MG63 (cell line): ENCODE data around the gene LMO3. TPM values are rescaled to one million over a fixed set of nuclear protein-coding genes. Genes with fewer than 3 reads are reported as not detected.
A peak's percentile ranks its signal among the peaks of the same experiment; 100 is the strongest.

ENCODE experiments used
- DNase-seq: peaks from one replicate; pipeline ENCODE4 v3.0.0-alpha.2; 2020
- H3K27me3 ChIP-seq: fragments of 250-450 bp; sonication (Bioruptor Pico); 2 replicates; pipeline ENCODE4 v1.5.1; 2020; ENCODE audit warnings: mild to moderate bottlenecking, moderate library complexity
- H3K36me3 ChIP-seq: fragments of 250-450 bp; sonication (Bioruptor Pico); 2 replicates; pipeline ENCODE4 v1.5.1; 2020; ENCODE audit warnings: mild to moderate bottlenecking, moderate library complexity
- H3K4me3 ChIP-seq: fragments of 250-450 bp; sonication (Bioruptor Pico); 2 replicates; pipeline ENCODE4 v1.5.1; 2020; ENCODE audit warnings: mild to moderate bottlenecking, moderate library complexity
- H3K9me3 ChIP-seq: fragments of 250-450 bp; sonication (Bioruptor Pico); 2 replicates; pipeline ENCODE4 v1.5.1; 2020; ENCODE audit warnings: mild to moderate bottlenecking, moderate library complexity
- total RNA-seq: library from RNA; depleted of rRNA; stranded (reverse); fragments of >200 nt; shearing (Covaris generic); gene quantifications from 2 replicates; pipeline ENCODE4 v1.2.3, GENCODE V29; 2014; ENCODE audit warnings: low replicate concordance

The LMO3 gene
- total RNA-seq, 1 experiment from 2014 or later: not detected

DNA sequence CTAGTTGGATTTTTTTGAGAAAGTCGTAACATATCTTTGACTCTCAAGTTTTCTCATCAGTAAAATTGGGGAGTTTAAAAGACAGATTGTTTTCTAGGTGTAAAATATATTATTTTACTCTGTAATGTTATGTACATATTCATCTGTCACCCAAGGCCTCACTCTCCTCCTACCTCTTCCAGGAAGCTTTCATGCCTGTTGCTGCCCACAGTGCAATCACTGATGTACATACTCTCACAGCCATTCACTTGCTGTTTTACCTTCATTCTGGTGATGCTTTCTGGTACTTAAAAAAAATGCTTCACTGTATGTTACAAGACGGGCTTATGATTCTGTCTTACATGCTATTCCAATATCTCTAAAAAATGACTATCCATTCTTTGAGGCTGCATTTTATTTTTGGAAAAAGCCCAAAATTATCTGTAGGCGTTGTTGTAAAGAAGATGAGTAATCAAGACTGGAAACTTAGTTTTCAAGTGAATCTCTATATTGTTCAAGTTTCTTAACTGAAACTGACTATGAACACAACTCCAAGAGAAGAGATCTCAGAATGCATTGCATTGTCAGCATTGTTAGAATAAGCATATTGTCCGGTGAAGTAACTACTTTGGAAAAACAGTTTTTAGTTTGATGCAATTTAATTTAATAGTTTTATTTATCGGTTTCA is 82.5 kb downstream of the LMO3 start:
- DNase-seq: no peak
- Histone ChIP-seq H3K27me3 (no peaks in the 10 kb centered on the region), H3K36me3 (no peaks in the 10 kb centered on the region), H3K9me3 (no peaks in the 10 kb centered on the region; the same call in 1 of the 2 replicates), H3K4me3 (no peak overlapping the region)

DNA sequence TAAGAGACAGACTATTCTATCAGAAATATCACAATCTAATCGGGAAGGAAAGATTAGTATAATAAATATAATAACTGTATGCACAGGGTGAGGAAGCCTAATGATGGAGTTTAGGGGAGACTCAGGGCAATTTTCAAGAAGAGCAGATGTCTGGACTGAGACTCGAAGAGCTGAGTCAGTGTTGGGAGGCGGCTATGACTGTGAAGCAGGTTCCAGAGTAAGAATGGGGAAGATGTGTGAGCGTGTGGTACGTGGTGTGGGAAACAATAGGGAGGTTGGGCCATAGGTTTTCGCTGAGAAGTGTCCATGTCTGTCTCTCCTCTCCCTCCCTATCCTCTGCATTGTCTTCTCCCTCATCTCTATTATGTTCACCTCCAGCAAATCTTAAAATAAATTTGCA is 85.6 kb downstream of the LMO3 start:
- no peak for DNase-seq
- H3K36me3 ChIP-seq: no peaks in the 10 kb centered on the region
- no peak overlapping the region for H3K4me3 ChIP-seq
- H3K9me3 ChIP-seq: no peaks in the 10 kb centered on the region; the same call in 1 of the 2 replicates
- no peaks in the 10 kb centered on the region for H3K27me3 ChIP-seq

DNA sequence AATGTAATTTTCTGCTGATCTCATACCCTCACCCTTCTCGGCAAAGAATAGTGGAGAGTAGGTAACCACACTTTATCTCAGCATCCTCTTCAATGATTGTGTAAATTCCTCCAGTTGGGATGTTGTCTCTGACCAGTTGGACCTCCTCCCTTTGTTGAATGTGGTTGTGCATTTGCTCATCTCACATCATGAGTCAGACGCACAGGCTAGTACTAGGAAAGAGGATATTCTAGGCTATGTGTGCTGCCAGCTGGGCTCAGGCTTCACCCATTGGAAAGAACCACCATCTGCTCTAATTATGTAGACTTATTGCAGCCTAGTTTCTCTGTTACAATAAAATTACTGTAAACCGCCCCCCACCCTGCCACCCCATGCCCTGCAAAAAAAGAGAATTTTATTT is 90.3 kb downstream of the LMO3 start:
- DNase-seq: peak; percentile 24
- no peaks in the 10 kb centered on the region for H3K27me3 ChIP-seq
- no peak overlapping the region for H3K4me3 ChIP-seq
- H3K36me3 ChIP-seq: no peaks in the 10 kb centered on the region
- no peaks in the 10 kb centered on the region; the same call in 1 of the 2 replicates for H3K9me3 ChIP-seq

DNA sequence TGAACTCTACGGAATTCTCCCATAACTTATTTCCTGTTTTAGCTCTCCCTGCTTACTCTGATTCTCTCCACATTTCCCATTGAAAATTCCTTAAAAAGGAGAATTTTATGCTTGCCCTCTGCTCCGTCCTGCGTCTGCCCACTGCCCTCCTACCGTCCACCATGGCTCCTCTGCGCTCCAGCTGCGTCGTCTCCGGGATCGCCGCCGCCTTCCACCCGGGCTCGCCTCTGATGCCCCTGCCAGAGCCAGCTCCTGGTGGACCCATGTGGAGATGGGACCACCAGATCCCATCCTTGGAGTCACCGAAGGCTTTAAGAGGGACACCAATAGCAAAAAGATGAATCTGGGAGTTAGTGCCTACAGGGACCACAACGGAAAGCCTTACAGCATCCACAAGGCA is 92.7 kb downstream of the LMO3 start:
- Histone ChIP-seq H3K27me3 (no peaks in the 10 kb centered on the region), H3K4me3 (no peak overlapping the region), H3K36me3 (no peaks in the 10 kb centered on the region), H3K9me3 (no peaks in the 10 kb centered on the region)
- no peak for DNase-seq

DNA sequence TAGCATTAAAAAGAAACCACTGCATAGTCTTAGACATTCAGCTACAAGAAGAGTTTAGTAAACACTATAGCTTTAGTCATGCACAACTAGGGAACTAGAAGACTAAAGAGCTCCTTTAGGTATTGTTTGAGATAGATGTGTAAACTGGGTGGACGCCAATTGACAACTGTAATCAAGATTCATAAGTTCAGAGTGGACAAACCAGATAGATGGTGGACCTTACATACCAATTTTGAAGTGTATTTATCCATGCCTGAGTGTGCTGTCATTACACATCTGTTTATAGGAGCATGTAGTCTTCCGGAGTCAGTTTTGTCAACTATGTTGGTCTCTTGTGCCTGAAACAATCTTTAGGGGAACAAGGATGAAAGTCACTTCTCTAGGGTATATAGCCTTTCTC is 96.6 kb downstream of the LMO3 start:
- H3K9me3 ChIP-seq: no peaks in the 10 kb centered on the region
- no peak for DNase-seq

DNA sequence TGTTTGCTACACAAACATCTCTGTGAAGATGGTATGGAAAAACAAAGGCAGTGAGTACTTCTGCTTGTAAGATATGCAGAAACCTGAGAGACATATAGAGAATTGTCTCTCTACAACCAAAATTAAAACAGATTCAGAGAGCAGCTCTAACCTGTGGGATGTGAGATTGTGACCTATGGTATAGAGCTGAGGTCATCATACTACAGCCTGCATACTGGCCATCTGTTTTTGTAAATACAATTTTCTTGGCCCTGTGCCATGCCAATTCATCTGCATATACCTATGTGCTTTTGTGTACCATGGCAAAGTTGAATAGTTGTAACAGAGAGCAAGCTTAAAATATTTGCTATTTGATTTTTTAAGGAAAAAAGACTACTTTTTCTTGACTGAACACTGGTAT is 99.6 kb downstream of the LMO3 start:
- Histone ChIP-seq H3K27me3 (no peaks in the 10 kb centered on the region), H3K9me3 (no peaks in the 10 kb centered on the region), H3K4me3 (no peak overlapping the region), H3K36me3 (no peaks in the 10 kb centered on the region)
- DNase-seq: no peak

More for the DNA sequence above, 96.6 kb downstream of the LMO3 start:
- Histone ChIP-seq H3K36me3 (no peaks in the 10 kb centered on the region), H3K4me3 (no peak overlapping the region), H3K27me3 (no peaks in the 10 kb centered on the region)

DNA sequence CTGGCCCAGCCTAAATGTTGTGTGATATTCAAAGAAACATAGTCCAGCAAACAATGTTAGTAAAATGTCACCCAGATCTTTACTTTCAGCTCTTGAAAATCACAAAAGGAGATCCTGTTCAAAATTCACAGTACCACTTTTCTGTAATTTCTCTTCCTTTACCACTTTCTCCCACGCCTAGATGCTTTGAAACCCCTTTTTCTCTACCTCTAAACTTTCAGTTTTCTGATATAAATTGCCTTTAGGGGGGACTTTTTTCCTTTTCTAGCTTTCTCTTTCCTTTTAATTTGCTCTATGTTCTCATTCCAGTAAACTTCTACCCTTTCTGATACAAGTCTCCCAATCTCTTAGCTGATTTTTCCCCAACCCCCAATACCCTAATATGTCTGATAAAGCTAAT is 101.8 kb downstream of the LMO3 start:
- Histone ChIP-seq H3K4me3 (no peak overlapping the region), H3K27me3 (no peaks in the 10 kb centered on the region), H3K9me3 (no peaks in the 10 kb centered on the region), H3K36me3 (no peaks in the 10 kb centered on the region)
- DNase-seq: no peak

DNA sequence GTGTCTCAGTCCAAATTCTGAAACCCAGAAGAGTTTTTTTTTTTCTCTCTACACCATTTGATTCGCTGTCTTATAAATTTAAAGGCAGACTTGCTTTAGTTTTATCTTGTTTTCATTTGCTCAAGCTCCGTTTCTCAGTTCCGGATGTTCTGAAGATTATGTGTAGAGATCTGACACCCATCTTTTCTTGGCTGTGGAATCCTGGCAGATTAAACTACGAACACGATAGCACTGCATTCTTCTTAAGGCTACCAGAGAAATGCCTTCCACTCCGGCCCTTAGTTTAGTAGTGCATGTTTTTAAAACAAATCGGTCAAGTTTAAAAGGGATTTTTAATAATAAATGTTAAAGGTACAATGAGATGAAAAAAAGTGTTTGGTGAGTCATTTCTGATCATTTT is 106.4 kb downstream of the LMO3 start:
- H3K36me3 ChIP-seq: no peaks in the 10 kb centered on the region
- no peak for DNase-seq
- H3K4me3 ChIP-seq: no peak overlapping the region
- no peaks in the 10 kb centered on the region for H3K9me3 ChIP-seq
- H3K27me3 ChIP-seq: no peaks in the 10 kb centered on the region
